A172 (cell line): ENCODE data around the gene SLC5A2. TPM values are rescaled to one million over a fixed set of nuclear protein-coding genes. Genes with fewer than 3 reads are reported as not detected.
"Not testable (repeated sequence)": the region's sequence is repeated elsewhere in the genome, so short reads cannot be mapped to it uniquely, and the experiment has no call there.

Source experiments
- DNase-seq: peaks from one replicate; pipeline ENCODE4 v3.0.0-alpha.2; 2015; ENCODE audit warnings: low spot score
- total RNA-seq: library from RNA; depleted of rRNA; stranded (reverse); fragments of >200 nt; shearing (Covaris generic); gene quantifications from 2 replicates; pipeline ENCODE4 v1.2.3, GENCODE V29; 2014; rRNA removed

Gene SLC5A2
- total RNA-seq, 1 experiment from 2014 or later = not detected

DNA sequence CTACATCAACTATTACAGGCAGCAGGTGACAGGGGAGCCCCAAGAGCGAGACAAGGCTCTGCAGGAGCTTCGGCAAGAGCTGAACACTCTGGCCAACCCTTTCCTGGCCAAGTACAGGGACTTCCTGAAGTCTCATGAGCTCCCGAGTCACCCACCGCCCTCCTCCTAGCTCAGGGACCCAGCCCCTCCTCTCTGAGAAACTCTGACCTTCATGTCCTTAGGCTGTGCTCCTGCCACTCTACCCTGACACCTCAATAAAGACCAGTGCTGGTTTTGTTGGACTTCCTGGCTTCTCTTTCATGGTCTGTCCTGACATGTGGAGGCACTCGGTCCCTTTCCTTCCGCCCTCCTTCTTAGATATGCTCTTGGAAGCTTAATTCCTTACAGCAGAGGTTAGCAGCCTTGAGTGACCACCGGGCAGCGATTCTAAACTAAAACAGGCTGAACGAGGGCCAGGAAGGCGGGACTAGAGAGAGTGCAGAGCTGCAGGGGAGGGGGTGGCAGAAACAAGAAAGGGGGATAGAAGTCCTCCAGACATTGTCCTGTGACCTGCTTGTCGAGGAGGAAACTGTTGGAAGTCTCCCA lies 45.7 kb downstream of the SLC5A2 start:
- DNase-seq = no peak

DNA sequence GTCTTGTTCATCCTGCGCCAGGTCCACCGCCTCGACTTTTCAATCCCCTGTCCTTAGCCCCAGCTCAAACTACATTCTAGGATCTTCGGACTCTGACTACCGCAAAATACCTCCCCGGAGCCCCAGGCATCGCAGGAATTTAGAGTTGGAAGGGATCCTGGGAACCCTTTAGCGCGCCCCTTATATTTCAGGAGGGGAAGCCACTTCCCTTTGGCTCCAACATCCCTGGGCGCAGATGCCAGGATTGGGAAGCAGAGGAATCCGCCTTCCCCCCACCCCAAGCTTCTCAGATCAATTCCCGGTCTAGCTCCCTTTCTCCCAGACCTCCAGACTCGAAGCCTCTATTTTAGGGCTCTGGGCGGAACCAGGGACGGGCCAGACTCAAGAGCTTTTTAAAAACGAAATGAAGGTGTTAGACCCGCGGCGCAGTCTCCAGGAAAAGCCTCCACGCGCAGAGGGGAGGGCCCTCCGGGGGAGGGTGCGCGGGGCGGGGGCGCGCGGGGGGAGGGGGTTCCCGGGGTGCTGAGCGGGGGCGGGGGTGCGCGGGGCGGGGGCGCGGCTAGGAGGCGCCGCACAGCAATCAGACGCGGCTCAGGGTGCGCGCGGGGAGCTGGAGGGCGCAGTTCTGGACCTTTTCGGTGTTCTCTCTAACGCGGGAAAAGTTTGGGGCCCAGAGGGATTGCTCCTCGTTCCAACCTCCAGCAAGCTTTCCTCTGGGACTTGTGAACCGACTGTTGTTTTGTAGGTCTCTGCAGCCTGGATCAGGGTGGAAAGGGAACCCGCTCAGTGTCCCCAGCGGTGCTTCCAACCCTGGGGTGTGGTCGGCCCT lies 46.4 kb downstream of the SLC5A2 start:
- DNase-seq = no peak

DNA sequence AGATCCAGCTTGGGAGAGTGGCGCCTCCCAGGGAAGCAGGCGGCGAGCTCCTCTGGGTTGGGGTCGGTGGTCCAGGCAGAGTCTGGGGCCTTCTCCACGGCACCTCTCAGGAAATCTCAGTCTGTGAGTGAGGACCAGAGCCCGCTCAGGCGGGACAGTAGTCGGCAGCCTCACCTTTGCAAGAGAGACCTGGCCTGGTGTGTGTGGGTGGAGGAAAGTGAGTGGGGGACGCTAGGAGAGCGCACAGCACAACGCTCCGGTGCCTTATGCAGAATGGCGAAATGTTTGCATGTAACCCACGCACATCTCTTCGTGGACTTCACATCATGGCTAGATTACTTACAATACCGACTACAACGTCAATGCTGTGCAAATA lies 47.0 kb downstream of the SLC5A2 start:
- DNase-seq = no peak

DNA sequence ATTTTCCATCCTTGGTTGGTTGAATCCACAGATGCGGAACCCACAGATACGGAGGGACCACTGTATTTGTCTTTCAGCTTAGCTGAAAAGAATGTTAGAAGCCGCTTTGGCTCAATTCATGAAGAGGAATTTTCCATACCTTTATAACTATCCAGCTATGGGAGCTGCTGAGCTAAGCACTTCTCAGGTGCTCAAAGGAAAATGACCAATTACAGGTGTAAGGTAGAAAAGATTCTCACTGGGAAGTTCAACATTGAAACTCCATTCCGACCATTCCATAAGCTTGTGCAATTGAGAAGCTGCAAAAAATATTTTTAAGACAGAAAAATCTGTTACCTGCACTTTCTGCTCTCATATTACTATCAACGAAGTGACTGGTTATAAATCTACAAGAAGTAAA lies 47.5 kb downstream of the SLC5A2 start:
- no peak for DNase-seq

DNA sequence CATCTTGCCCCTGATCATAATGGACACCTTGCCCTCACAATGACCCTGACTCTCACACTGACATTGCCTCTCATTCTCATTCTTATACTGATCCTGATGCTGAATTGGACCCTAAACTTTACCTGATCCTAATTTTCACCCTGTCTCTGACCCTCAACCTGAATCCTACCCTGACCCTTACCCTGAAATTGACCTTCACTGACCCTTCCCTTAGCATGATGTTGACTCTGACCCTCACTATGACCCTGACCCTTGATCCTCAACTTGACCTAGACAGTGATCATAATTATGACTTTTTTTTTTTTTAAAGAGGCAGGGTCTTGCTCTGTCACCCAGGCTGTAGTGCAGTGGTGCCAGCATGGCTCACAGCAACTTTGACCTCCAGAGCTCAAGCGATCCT lies 48.2 kb downstream of the SLC5A2 start:
- no peak for DNase-seq

DNA sequence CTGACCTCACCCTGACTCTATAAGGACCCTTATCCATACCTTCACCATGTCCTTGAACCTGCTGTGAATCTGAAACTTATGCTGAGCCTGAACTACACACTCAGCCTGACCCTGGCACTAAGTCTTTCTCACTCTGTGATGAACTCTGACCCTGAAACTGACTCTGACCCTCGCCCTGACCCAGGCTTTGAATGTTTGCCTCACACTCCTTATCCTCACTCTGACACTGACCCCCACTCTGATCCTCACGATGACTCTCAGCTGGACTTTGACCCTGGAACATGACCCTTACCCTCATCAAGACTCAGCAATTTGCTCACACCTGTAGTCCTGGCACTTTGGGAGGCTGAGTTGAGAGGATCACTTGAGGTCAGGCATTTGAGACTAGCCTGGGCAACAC lies 49.2 kb downstream of the SLC5A2 start:
- no peak for DNase-seq

DNA sequence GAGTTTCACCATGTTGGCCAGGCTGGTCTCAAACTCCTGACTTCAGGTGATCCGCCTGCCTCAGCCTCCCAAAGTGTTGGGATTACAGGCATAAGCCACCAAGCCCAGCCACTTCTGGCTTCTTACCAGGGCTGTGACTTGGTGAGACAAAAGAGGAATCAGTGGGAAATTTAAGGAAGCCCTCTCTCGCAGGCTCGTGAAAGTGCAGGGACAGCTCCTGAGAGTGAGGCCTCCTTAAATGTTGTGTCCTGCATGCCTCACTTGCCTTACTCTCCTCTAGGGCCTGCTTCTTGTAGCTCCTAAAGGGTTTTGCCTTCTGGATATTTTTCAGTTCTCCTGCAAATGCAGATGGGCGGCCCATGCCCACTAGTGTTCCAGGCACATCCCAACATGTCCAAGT lies 50.0 kb downstream of the SLC5A2 start:
- DNase-seq = no peak

DNA sequence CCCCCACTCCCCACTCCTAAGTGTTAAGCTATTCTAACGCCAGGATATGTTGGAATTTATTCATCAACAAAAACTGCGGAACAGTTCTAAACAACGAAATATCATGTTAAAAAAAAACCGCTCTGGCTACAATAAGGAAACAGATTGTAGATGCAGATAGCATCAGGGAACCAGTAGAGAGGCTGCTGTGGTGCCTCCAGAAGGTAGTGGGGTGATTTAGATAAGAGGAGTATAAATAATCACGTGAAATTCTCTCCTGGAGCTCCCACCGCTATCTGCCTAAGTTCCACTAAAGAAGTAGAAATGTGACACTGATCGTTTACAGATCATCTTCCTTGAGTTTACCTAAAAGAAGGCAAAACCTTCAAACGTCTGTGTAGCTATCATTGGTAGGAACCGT lies 52.8 kb downstream of the SLC5A2 start:
- no peak for DNase-seq

DNA sequence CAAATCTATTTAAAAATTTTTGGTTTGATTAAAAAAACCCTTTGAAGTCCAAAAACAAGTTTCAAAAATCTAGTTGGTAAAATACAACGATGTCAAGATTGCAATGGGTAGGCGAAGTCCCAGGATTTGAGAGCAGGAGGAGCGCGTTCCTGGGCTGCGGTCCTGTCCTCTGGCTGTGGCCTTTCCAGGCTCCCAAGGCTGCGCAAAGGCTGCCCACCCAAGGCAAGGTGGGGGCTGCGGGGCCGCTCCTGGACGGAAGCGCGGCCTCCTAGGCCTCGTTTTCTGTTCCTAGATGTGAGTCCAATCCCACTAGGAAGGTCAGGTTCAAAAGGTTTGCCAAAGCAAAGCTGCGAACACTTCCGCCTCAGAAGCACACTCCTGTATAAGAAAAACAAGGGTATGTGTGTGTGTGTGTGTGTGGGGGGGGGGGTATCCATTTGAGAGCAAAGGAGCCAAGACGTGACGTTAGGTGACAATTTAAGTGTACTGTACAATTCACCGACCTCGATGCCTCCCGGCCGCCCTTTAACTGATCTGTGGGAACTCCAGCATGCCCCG lies 54.0 kb downstream of the SLC5A2 start:
- no peak for DNase-seq

DNA sequence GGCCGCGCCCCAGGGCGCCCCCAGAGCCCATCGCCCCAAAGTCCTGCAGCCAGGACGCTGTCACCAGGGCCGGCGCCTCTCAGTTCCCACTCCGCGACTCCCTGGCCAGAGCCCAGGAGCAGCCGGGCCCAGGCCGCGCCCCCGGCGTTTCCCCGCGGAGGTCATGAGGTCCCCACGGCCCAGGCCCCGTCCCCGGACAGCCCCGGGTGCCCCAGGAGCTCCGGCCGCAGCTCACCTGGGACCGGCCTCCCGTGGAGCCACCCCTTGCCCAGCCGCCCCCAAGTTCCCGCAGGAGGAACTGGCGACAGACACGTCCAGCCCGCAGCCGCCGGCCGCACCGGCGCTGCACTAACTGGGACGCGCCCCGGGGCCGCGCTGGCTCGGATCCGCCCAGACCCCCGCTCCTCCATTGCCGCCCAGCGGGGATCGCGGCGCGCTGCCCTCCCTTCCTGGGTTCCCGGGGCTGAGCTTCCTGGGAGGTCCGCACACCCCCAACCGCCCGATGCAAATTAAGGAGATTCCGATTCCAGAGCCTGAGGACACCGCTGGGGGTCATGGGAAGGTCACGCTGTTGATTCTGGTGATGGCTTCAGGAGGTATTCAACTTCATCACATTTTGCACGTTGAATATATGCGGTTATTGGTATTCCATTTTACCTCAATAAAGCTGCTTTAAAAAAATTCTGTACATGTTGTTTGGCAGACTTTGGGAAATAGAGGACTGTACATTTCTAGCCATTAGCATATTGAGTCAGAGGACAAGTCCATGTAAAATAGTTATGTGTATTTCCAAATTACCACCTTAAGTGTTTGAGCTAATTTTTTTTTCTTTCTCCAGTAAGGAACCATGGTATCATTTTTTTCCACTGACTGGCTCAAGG lies 54.7 kb downstream of the SLC5A2 start:
- no peak for DNase-seq

DNA sequence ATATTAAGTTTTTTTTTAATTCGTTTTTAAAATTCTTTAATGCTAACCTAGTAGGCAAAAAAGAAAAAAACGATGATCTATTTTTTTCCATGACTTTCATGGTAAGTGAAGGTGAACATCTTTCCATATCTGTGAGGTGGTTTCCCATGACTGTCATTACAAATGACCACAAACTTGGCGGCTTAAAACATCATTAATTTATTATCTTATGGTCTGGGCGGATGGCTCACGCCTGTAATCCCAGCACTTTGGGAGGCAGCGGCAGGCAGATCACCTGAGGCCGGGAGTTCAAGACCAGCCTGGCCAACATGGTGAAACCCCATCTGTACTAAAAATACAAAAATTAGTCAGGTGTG lies 55.3 kb downstream of the SLC5A2 start:
- DNase-seq = not testable (repeated sequence)

DNA sequence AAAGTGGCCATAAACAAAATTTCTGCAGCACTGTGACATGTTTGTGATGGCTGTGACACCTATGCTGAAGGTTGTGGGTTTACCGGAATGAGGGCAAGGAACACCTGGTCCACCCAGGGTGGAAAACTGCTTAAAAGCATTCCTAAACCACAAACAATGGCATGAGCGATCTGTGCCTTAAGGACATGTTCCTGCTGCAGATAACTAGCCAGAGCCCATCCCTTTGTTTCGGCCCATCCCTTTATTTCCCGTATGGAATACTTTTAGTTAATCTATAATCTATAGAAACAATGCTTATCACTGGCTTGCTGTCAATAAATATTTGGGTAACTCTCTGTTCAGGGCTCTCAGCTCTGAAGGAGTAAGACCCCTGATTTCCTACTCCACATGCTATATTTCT lies 56.8 kb downstream of the SLC5A2 start:
- DNase-seq = not testable (repeated sequence)

Other genes starting within 250 kb of the SLC5A2 start
- gene ITGAM, start 223.1 kb upstream of the SLC5A2 start, total RNA-seq = 1.0 and 3.1 TPM in 2 replicates
- 1.5 and 4.1 TPM in 2 replicates for gene ITGAX, start 127.9 kb upstream of the SLC5A2 start, total RNA-seq
- not detected in 2 replicates for gene ITGAD, start 89.8 kb upstream of the SLC5A2 start, total RNA-seq
- not detected in 2 replicates for gene COX6A2, start 54.8 kb upstream of the SLC5A2 start, total RNA-seq
- gene ZNF843, start 40.3 kb upstream of the SLC5A2 start, total RNA-seq = not detected in 2 replicates
- 17.7 and 18.6 TPM in 2 replicates for gene ARMC5, start 23.6 kb upstream of the SLC5A2 start, total RNA-seq
- gene TGFB1I1, start 11.0 kb upstream of the SLC5A2 start, total RNA-seq = 29.8 and 42.0 TPM in 2 replicates
- gene RUSF1, start 25.3 kb downstream of the SLC5A2 start, total RNA-seq = 39.6 and 46.8 TPM in 2 replicates
- not detected in 2 replicates for gene AHSP, start 44.8 kb downstream of the SLC5A2 start, total RNA-seq